GM21447 (cell line): ENCODE measurements around the gene USF1.
"Not testable (repeated sequence)": the region's sequence is repeated elsewhere in the genome, so short reads cannot be mapped to it uniquely, and the experiment has no call there.

Source experiments
- ATAC-seq: cut with Tn5 transposase; IDR thresholded peaks from one replicate; pipeline ENCODE4 v1.9.1; 2021; ENCODE audit not compliant: unreplicated experiment

The USF1 gene

DNA sequence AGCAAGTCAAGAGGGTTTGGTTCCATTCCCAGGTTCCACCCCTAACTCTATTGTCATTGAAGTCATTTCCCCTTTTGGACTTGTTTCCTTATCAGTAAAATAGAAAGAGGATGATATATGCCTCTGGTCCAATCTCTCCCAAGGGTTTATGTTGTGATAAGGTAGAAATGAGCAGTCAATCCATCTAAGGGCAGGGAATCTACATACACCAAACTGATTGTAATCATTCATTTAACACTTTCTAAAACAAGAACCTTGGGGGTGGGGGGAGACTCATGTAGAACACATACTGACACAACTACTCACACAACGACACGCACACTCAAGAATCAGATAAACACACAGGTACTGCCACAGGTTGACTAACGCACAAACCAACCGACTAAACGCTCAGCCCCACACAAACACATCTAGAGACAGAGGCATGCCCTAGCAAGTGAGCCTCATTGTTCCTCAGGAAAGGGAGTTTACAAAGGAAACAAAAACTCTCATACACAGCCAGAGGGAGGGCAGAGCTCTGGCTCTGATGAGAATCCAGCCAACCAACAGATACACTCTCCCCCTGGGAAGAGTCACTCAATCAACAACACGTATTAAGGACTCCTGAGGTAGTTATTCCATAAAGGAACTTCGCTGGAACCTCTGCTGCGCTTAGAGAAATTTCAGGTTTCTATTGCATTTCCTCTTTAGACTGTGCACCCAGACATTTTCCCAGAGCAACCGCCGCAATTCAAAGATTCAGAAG lies 25.9 kb downstream of the USF1 start:
- ATAC-seq = peak; percentile 3

- ATAC-seq = not testable (repeated sequence)
Observed at GRCh38 chr1:161019111-161019660, 26.6 kb downstream of the USF1 start.

- ATAC-seq = no peak
Observed at GRCh38 chr1:161018631-161018930, 27.2 kb downstream of the USF1 start.

DNA sequence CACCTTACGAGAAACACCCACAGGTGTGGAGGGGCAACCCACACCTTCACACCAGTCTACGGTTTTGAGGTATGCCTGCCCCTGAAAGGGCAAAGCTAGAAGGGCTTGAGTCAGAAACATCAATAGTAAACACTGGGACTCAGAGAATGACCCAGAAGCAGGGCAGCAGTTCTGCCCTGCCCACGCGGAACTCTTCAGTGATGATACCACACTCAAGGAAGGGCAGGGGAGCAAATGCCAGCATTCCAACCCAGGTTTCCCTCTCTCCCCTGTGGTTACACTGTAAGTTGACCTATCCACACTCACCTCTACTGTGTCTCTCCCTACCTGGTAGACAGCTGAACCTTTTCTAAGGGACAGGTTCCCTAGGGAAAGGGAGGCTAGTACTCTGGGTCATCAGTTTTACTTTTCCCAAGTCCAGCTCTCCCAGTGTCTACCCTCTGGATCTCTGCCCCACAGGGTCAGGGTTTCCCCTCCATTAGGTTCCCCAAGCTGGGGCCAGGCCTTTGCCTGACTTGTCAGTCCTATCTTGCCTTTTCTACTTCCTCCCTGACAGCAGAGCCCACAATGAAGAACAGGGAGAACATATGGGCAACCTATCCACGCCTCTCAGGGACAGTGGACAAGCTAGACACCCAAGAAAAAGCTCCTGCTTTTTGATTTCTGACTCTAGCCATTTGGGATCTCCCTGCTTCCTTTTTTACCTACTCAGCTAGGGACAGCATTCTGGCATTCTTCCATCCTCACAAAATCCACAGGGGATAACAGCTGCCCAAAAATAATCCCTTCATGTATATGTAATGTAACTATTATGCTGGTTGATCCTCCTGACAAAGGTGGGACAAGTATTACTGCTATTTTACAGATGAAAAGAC lies 27.8 kb downstream of the USF1 start:
- no peak for ATAC-seq

DNA sequence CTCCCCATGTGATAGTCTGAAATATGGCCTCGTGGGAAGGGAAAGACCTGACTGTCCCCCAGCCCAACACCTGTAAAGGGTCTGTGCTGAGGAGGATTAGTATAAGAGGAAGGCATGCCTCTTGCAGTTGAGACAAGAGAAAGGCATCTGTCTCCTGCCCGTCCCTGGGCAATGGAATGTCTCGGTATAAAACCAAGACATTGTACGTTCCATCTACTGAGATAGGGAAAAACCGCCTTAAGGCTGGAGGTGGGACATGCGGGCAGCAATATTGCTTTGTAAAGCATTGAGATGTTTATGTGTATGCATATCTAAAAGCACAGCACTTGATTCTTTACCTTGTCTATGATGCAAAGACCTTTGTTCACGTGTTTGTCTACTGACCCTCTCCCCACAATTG lies 28.6 kb downstream of the USF1 start:
- not testable (repeated sequence) for ATAC-seq

- ATAC-seq = not testable (repeated sequence)
Observed at GRCh38 chr1:161016683-161017082, 29.1 kb downstream of the USF1 start.

GRCh38 chr1:161013488-161014230 lies 32.1 kb downstream of the USF1 start:
- peak; percentile 93 for ATAC-seq

DNA sequence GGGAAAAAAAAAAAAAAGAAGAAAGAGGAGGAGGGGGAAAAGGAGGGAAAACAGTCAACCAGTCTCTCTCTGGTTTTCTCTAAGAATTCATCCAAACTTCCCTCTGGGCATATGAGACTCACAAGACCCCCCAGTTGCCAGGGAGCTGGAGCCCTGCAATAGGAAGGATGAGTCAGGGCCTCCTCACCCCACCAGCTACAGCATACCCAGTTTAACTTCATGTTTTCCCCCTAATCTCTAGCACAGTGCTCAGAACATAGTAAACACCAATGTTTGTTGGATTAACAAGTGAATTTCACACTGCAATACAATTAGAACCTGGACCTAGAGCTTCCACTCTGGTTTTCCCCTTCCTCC lies 32.7 kb downstream of the USF1 start:
- ATAC-seq = no peak

DNA sequence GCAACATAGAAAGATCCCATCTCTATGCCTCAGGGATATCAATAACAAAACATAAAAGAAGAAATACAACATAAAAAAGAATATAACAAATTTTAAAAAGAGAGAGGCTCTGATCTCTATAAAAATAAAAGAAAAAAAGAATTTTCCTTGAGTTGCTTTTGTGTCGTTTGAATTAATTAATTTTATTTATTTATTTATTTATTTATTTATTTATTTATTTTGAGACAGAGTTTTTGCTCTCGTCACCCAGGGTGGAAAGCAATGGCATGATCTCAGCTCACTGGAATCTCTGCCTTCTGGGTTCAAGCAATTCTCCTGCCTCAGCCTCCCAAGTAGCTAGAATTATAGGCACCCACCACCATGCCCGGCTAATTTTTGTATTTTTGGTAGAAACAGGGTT lies 33.4 kb downstream of the USF1 start:
- ATAC-seq = no peak

DNA sequence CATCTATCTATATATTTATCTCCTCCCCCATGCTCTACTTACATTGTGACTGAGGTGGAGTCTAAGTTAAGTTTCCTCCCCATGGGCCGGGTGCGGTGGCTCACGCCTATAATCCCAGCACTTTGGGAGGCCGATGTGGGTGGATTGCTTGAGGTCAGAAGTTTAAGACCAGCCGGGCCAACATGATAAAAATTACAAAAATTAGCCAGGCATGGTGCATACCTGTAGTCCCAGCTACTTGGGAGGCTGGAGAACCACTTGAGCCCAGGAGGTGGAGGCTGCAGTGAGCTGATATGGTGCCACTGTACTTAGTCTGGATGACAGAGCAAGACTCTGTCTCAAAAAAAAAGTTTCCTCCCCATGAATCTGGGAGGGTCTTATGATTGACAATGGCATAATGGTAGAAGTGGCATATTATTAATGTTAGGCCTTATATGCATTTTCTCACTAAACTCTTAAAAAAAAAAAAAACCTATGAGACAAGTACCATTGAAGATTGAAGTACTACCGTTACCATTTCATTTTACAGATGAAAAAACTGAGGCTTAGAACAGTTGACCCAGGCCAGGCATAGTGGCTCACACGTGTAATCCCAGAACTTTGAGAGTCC lies 36.1 kb downstream of the USF1 start:
- no peak for ATAC-seq

- no peak for ATAC-seq
Observed at GRCh38 chr1:161008869-161009510, 36.8 kb downstream of the USF1 start.

GRCh38 chr1:161007369-161007768 lies 38.4 kb downstream of the USF1 start:
- no peak for ATAC-seq

- ATAC-seq = no peak
Observed at GRCh38 chr1:161006563-161006962, 39.2 kb downstream of the USF1 start.

DNA sequence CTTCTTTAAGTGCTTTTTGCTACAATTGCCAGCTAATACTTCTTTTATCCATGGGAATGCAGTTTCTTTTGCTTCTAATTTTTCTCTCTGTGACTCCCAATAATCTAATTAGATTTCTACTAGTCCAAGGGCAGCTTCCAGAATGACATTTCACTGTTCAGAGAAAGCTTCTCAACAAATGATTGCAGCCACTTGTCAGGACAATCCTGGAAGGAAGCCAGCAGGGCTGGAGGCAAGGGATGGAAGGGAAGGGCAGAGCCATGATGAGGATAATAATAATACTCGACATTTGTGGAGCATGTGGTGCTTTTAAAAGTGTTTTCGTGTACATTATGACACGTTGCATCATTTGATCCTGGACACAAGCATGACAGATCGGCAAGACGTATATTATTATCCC lies 44.3 kb downstream of the USF1 start:
- ATAC-seq = no peak

DNA sequence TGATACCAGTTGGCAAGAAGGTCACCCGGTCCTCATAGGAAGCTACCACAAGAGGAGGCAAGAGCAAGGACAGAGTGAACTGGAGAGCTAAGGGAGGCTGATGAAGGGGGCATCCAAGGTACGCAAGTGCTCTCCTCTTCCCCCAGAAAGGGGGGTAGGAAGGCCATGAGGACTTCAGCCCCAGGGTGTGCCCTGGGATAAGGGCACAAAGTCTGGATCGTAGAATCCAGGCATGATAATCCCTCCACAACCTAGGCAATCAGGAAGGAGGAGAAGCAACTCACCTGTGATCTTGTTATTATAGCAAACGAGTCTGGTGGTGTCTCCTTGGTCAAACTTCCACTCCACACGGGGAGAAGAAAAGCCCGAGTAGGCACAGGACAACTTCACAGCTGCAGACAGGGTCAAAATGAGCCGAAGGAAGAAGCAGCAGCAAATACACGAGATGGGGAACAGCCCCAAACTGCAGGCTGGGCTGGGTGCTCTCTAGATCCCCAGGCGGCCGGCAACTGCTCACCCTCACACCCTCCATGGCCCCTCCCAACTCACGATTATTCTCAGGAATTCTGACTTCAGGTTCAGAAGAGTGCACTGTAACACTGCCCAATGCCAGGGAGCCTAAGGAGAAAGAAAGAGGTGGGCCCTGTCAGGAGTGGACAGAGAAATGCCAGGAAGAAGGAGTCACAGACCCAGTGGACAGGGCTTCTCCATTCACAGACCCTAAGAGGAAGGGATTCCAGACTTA lies 44.9 kb downstream of the USF1 start:
- ATAC-seq = no peak

GRCh38 chr1:160999376-160999775 lies 46.4 kb downstream of the USF1 start:
- no peak for ATAC-seq

- ATAC-seq = no peak
Observed at GRCh38 chr1:160997323-160998038, 48.3 kb downstream of the USF1 start.

GRCh38 chr1:160996178-160996577 lies 49.6 kb downstream of the USF1 start:
- no peak for ATAC-seq

DNA sequence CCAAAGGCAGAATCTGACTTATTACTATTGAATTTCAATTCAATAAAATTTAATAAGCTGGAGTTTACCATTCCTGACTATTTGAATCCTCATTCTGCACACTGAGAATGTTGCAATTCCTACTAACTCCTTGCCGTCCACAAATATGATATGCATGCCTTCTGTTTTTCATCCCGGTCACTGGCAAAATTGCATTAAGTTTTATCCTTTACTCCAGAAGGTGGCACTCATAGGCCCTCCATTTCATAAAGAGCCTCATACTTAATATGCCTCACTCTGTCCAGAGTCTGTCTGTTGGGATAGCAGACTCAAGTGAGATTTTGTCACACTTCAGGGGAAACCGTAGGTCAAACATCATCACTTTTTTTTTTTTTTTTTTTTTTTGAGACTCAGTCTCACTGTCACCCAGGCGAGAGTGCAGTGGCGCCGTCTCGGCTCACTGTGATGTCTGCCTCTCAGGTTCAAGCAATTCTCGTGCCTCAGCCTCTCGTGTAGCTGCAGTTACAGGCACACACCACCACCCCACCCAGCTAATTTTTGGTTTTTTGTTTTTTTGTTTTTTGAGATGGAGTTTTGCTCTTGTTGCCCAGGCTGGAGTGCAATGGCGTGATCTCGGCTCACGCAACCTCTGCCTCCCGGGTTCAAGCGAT lies 52.1 kb downstream of the USF1 start:
- ATAC-seq = no peak
